Retinal pigment epithelial cell (primary cell): ENCODE measurements around the gene SAMD8.
"Not testable (repeated sequence)": the region's sequence is repeated elsewhere in the genome, so short reads cannot be mapped to it uniquely, and the experiment has no call there.

ENCODE experiments used
- DNase-seq: peaks from one replicate; pipeline ENCODE4 v3.0.0-alpha.2; 2010; ENCODE audit warnings: low read depth
- H3K4me3 ChIP-seq: 2 replicates; pipeline ENCODE4 v1.5.1; 2011; ENCODE audit warnings: mild to moderate bottlenecking, low read length, control low read depth, moderate library complexity
- TF ChIP-seq, protein P1 (sequence below): conservative IDR thresholded peaks from 2 replicates; pipeline ENCODE4 v1.5.1; 2011; ENCODE audit warnings: low read depth, low read length, control low read depth, inconsistent platforms

SAMD8 gene

GRCh38 chr10:75197906-75198305 lies 86.5 kb downstream of the SAMD8 start:
- no peak for DNase-seq
- H3K4me3 ChIP-seq, result no peak overlapping the region
- TF ChIP-seq, protein P1, sequence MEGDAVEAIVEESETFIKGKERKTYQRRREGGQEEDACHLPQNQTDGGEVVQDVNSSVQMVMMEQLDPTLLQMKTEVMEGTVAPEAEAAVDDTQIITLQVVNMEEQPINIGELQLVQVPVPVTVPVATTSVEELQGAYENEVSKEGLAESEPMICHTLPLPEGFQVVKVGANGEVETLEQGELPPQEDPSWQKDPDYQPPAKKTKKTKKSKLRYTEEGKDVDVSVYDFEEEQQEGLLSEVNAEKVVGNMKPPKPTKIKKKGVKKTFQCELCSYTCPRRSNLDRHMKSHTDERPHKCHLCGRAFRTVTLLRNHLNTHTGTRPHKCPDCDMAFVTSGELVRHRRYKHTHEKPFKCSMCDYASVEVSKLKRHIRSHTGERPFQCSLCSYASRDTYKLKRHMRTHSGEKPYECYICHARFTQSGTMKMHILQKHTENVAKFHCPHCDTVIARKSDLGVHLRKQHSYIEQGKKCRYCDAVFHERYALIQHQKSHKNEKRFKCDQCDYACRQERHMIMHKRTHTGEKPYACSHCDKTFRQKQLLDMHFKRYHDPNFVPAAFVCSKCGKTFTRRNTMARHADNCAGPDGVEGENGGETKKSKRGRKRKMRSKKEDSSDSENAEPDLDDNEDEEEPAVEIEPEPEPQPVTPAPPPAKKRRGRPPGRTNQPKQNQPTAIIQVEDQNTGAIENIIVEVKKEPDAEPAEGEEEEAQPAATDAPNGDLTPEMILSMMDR, result no peak

DNA sequence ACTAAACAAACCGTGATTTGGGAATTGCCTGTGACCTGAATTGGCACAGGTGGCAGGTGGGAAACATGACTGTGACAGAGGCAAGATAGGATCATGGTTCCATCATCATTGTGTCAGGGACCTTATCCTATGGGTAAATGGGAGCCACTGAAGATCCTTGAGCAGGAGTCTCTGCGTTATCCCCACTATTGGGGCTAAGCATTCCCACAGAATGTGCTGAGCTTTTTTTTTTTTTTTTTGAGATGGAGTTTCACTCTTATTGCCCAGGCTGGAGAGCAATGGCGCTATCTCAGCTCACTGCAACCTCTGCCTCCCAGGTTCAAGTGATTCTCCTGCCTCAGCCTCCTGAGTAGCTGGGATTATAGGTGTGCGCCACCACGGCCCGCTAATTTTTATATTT lies 88.5 kb downstream of the SAMD8 start:
- not testable (repeated sequence) for H3K4me3 ChIP-seq, DNase-seq

DNA sequence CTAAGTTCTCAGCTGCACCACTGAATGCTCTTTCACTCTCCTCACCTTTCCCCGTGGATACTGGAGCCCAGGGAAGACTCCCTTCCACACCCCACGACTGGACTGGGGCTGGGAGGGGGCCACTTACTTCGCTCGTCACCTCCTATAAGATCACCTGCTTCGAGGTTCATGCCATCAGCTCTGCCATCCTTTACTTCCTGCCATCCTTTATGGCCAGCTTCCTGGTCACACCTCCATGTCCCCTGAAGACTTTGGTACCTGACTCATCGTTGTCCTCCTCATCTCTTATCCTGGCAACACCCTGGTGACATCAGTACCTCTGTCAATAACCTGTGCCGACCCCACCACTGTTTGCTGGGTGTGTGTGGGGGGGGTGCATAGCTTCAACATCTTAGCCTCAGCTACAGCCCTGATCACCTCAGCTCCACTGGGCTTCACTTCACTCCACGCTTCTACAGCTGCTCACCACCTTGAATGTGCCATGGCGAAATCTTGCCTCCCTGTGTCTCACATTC lies 90.4 kb downstream of the SAMD8 start:
- TF ChIP-seq, protein P1, result no peak

DNA sequence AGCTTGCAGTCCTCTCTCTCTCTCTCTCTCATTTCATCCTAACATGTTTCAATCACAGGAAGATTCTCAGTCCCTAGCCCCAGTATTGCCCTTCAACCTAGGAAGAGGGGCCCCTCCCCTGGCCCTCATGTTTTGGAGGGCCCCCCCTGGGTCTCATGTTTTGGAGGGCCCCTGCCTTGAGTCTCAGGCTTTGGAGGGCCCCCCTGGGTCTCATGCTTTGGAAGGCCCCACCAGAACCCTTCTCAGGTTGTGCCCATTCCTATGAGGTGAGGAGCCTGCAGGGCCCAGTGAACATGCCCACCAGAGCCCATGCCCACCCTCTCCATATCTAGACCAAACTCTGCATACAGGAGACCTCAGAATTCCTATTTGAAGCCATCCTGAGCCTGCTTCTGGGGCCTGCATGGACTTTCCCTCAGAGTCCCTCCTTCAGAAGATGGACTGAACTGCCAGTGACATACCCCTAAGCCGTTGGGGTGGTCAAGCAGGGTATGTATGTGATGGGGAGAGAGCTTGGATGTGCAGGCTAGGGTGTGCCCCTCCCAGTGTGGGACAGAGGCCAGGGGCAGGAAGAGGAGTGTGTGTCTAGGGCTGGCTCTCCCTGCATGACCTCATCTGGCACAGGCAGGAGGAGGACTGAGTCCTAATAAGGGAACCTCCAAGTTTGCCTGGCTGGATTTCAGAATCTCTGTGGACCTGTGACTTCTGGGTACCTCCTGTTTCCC lies 91.0 kb downstream of the SAMD8 start:
- no peak overlapping the region for H3K4me3 ChIP-seq
- no peak for DNase-seq
- TF ChIP-seq, protein P1, result no peak

More for the DNA sequence above, 90.4 kb downstream of the SAMD8 start:
- no peak for DNase-seq
- H3K4me3 ChIP-seq, result no peak overlapping the region

GRCh38 chr10:75203046-75203620 lies 91.7 kb downstream of the SAMD8 start:
- DNase-seq, H3K4me3 ChIP-seq: not testable (repeated sequence)

DNA sequence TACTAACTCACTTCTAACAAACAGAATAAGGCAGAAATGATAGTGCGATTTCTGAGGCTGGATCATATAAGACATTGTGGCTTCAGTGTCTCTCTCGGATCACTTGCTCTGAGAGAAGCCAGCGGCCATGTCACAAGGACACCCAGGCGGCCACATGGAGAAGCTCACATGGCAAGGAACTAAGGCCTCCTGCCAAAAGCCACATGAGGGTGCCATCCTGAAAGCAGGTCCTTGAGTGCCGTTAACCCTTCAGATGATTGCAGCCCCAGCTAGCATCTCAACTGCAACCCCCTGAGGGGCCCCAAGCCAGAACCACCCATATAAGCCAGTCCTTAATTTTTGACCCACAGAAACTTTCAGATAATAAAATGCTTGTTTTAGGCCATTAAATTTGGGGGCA lies 92.3 kb downstream of the SAMD8 start:
- TF ChIP-seq, protein P1, result no peak

GRCh38 chr10:75205908-75206307 lies 94.5 kb downstream of the SAMD8 start:
- TF ChIP-seq, protein P1, result no peak
- DNase-seq, result no peak
- H3K4me3 ChIP-seq, result no peak overlapping the region

More for the DNA sequence above, 92.3 kb downstream of the SAMD8 start:
- H3K4me3 ChIP-seq, result no peak overlapping the region
- no peak for DNase-seq

- not testable (repeated sequence) for DNase-seq, H3K4me3 ChIP-seq
Measured at GRCh38 chr10:75206638-75207037, 95.2 kb downstream of the SAMD8 start.
